Measurements from ENCODE around the gene POPDC3. TPM values are rescaled to one million over a fixed set of nuclear protein-coding genes. Genes with fewer than 3 reads are reported as not detected.

POPDC3 gene
- total RNA-seq, 1 experiment from 2014 or later: 41.4 TPM

- peaks cover 20% of the 10 kb centered on the region for H3K4me1 ChIP-seq (ENCODE audit: insufficient read depth, low read length)
- H3K36me3 ChIP-seq (ENCODE audit: low read depth, low read length): 0 out of 2 replicates have a peak, but pooled peaks cover 4% of the 10 kb centered on the region
- DNase-seq (no peak), ATAC-seq (no peak)
- no peak overlapping the region for H2AFZ ChIP-seq (ENCODE audit: low read length)
- no peaks in the 10 kb centered on the region for H3K9me2 ChIP-seq (replicated peaks; ENCODE audit: low read length)
- TF ChIP-seq EZH2phosphoT487 (IDR thresholded peaks at IDR 0.05; ENCODE audit: borderline replicate concordance, low read length) (no peak), EZH2 (IDR thresholded peaks at IDR 0.05; ENCODE audit: low read length, unreplicated experiment) (no peak)
- H3K4me2 ChIP-seq (ENCODE audit: low read length): no peak overlapping the region
- ChIA-PET CTCF (no interaction called here), POLR2A (ENCODE audit: unreplicated experiment) (no interaction called here)
- no peaks in the 10 kb centered on the region for H4K20me1 ChIP-seq (ENCODE audit: low read length)
- H3K27ac ChIP-seq (ENCODE audit: low read length): no peak overlapping the region
- H3K79me2 ChIP-seq (ENCODE audit: low read length): peaks cover 57% of the 10 kb centered on the region
- intact Hi-C loops (cut with micrococcal nuclease): no loop called here
- BruUV-seq (replicated peaks): no TSS peak
- H3K9ac ChIP-seq (ENCODE audit: low read length): no peak overlapping the region
- H3K27me3 ChIP-seq (ENCODE audit: low read length): no peaks in the 10 kb centered on the region
- no peaks in the 10 kb centered on the region for H3F3A ChIP-seq (ENCODE audit: low read length, unreplicated experiment)
- no peaks in the 10 kb centered on the region for H3K9me3 ChIP-seq (ENCODE audit: low read length)
- no peak overlapping the region for H3K4me3 ChIP-seq (ENCODE audit: low read length)
Measured at GRCh38 chr6:105170059-105170458, 9.8 kb downstream of the POPDC3 start.

- Histone ChIP-seq H2AFZ (ENCODE audit: low read length) (no peak overlapping the region), H3K27me3 (ENCODE audit: low read length) (no peaks in the 10 kb centered on the region), H3K27ac (ENCODE audit: low read length) (no peak overlapping the region), H3K4me2 (ENCODE audit: low read length) (no peak overlapping the region), H4K20me1 (ENCODE audit: low read length) (no peaks in the 10 kb centered on the region), H3K4me3 (ENCODE audit: low read length) (no peak overlapping the region), H3K4me1 (ENCODE audit: insufficient read depth, low read length) (peaks cover 28% of the 10 kb centered on the region), H3K9me2 (replicated peaks; ENCODE audit: low read length) (no peaks in the 10 kb centered on the region), H3K79me2 (ENCODE audit: low read length) (peaks cover 52% of the 10 kb centered on the region), H3K9me3 (ENCODE audit: low read length) (no peaks in the 10 kb centered on the region), H3K36me3 (ENCODE audit: low read depth, low read length) (no peaks in the 10 kb centered on the region), H3F3A (ENCODE audit: low read length, unreplicated experiment) (no peaks in the 10 kb centered on the region), H3K9ac (ENCODE audit: low read length) (no peak overlapping the region)
- POLR2A ChIA-PET (ENCODE audit: unreplicated experiment): no interaction called here
- intact Hi-C loops (cut with micrococcal nuclease): no loop called here
- DNase-seq (no peak), ATAC-seq (no peak)
- BruUV-seq (replicated peaks): no TSS peak
- CTCF ChIA-PET: no interaction called here
- TF ChIP-seq CTCF (conservative IDR thresholded peaks at IDR 0.05; ENCODE audit: low read depth, low read length): no peak
- TF ChIP-seq EZH2 (IDR thresholded peaks at IDR 0.05; ENCODE audit: low read length, unreplicated experiment): no peak
- TF ChIP-seq EZH2phosphoT487 (IDR thresholded peaks at IDR 0.05; ENCODE audit: borderline replicate concordance, low read length): no peak
Measured at GRCh38 chr6:105167914-105168313, 11.9 kb downstream of the POPDC3 start.

- ChIA-PET POLR2A (ENCODE audit: unreplicated experiment) (no interaction called here), CTCF (no interaction called here)
- H3K4me2 ChIP-seq (ENCODE audit: low read length): no peak overlapping the region
- H2AFZ ChIP-seq (ENCODE audit: low read length): no peak overlapping the region
- H3K79me2 ChIP-seq (ENCODE audit: low read length): peaks cover 26% of the 10 kb centered on the region; the same call in 1 of the 2 replicates
- no peak overlapping the region for H3K27ac ChIP-seq (ENCODE audit: low read length)
- H3K9ac ChIP-seq (ENCODE audit: low read length): no peak overlapping the region
- H3K9me3 ChIP-seq (ENCODE audit: low read length): no peaks in the 10 kb centered on the region
- H3K4me1 ChIP-seq (ENCODE audit: insufficient read depth, low read length): peaks cover 21% of the 10 kb centered on the region
- TF ChIP-seq EZH2phosphoT487 (IDR thresholded peaks at IDR 0.05; ENCODE audit: borderline replicate concordance, low read length) (no peak), CTCF (conservative IDR thresholded peaks at IDR 0.05; ENCODE audit: low read depth, low read length) (no peak), EZH2 (IDR thresholded peaks at IDR 0.05; ENCODE audit: low read length, unreplicated experiment) (no peak)
- DNase-seq (peak; percentile 54), ATAC-seq (peak; percentile 64)
- intact Hi-C loops (cut with micrococcal nuclease): no loop called here
- H3K36me3 ChIP-seq (ENCODE audit: low read depth, low read length): peaks cover 2% of the 10 kb centered on the region; the same call in 1 of the 2 replicates
- no peaks in the 10 kb centered on the region for H3F3A ChIP-seq (ENCODE audit: low read length, unreplicated experiment)
- H4K20me1 ChIP-seq (ENCODE audit: low read length): no peaks in the 10 kb centered on the region
- H3K27me3 ChIP-seq (ENCODE audit: low read length): no peaks in the 10 kb centered on the region
- H3K9me2 ChIP-seq (replicated peaks; ENCODE audit: low read length): no peaks in the 10 kb centered on the region
- no peak overlapping the region for H3K4me3 ChIP-seq (ENCODE audit: low read length)
- no TSS peak for BruUV-seq (replicated peaks)
Measured at GRCh38 chr6:105164418-105164817, 15.4 kb downstream of the POPDC3 start.

Measured in PC-3 (cell line).